Right lobe of liver (tissue), 6 donors: ENCODE measurements around the gene DNAH8. TPM values are rescaled to one million over a fixed set of nuclear protein-coding genes. Genes with fewer than 3 reads are reported as not detected.

Source experiments
- ATAC-seq, 4 donors: fragments of 200-7000 bp; cut with Tn5 transposase; one replicate each; pipeline ENCODE4 v1.9.1; 2020; ENCODE audit warnings: mild to moderate bottlenecking in 4 of 4, moderate library complexity in 4 of 4
- DNase-seq, 3 donors: peaks; one replicate each; pipeline ENCODE4 v3.0.0-alpha.2; 2020
- H3K27ac ChIP-seq, 3 donors: fragments of 200-600 bp; one replicate each; pipeline ENCODE4 v1.8.0; 2022
- H3K27me3 ChIP-seq, 2 donors: fragments of 200-600 bp; one replicate each; pipeline ENCODE4 v1.8.0; 2022
- H3K36me3 ChIP-seq, 4 donors: fragments of 200-600 bp; sonication (generic) in 1 of 4; one replicate each; pipeline versions ENCODE4 v1.5.1 to v1.8.0; 2017 to 2022; ENCODE audit warnings: control low read depth in 1 of 4
- H3K4me1 ChIP-seq, 4 donors: fragments of 200-600 bp; sonication (generic) in 1 of 4; one replicate each; pipeline versions ENCODE4 v1.5.1 to v1.8.0; 2017 to 2022; ENCODE audit warnings: control low read depth in 1 of 4
- H3K4me3 ChIP-seq, 3 donors: fragments of 200-600 bp; one replicate each; pipeline ENCODE4 v1.8.0; 2022
- H3K9me3 ChIP-seq, 4 donors: fragments of 200-600 bp; sonication (generic) in 1 of 4; one replicate each; pipeline versions ENCODE4 v1.5.1 to v1.8.0; 2017 to 2022; ENCODE audit warnings: control low read depth in 1 of 4
- CTCF ChIP-seq, 4 donors: fragments of 200-600 bp in 3 of 4; fragments of 450-650 bp in 1 of 4; IDR thresholded peaks; one replicate each; pipeline versions ENCODE4 v1.5.1 to v1.8.0; 2016 to 2022; ENCODE audit warnings: antibody characterized with exemption in 4 of 4, mild to moderate bottlenecking in 2 of 4
- POLR2A ChIP-seq: fragments of 450-650 bp; IDR thresholded peaks from one replicate; pipeline ENCODE4 v1.6.1; 2017; ENCODE audit warnings: antibody characterized with exemption, mild to moderate bottlenecking
- WGBS: methylation state at CpG from one replicate; pipeline ENCODE4 v1.1.6; 2018; ENCODE audit warnings: low coverage, low lambda C conversion rate; ENCODE audit not compliant: insufficient coverage; ENCODE audit errors: missing lambda C conversion rate; 5-methylcytosine and 5-hydroxymethylcytosine counted together
- intact Hi-C, 2 donors: fragments of 100-400 bp; cut with DNase I; formaldehyde crosslinking; loops; one replicate each; pipeline versions ENCODE4 v1.11.2 to v1.14.1; 2022
- total RNA-seq, 6 experiments: library from RNA; depleted of rRNA in 2 of 6; stranded (reverse); fragments of >200 nt in 2 of 6; fragmentation: NEBNext Ultra II Directional in 3 of 6; extraction: Animal tissue kit (Norgen Biotek cat#: 25700) in 3 of 6; gene quantifications; one replicate each; pipeline versions ENCODE4 v1.1.0 to v1.2.4, GENCODE V29; 2016 to 2023
- donor health status: DM: no; HTN: yes; CAD: no.
- donor health status: DM: no; HTN: no; CAD: no.
- donor health status: DM: no; HTN: no; CAD: no.
- donor health status: DM: no; HTN: yes; CAD: no.
- donor health status: DM: no; HTN: yes; CAD: no.

The DNAH8 gene
- total RNA-seq, 6 experiments from 2014 or later, result 0.02 TPM; not detected in 5

GRCh38 chr6:39053854-39054576, 338.9 kb downstream of the DNAH8 start:
- intact Hi-C loops, result no loop called here
- no peak overlapping the region for H3K27ac ChIP-seq
- no peak for DNase-seq

GRCh38 chr6:39054577-39055142, 339.5 kb downstream of the DNAH8 start:
- Histone ChIP-seq H3K9me3 (no peaks in the 10 kb centered on the region), H3K27ac (no peak overlapping the region), H3K4me1 (no peaks in the 10 kb centered on the region), H3K27me3 (no peaks in the 10 kb centered on the region), H3K4me3 (no peak overlapping the region), H3K36me3 (no peaks in the 10 kb centered on the region)
- 75% methylated on average over 9 of the region's 9 CpGs for WGBS
- TF ChIP-seq POLR2A, result no peak
- TF ChIP-seq CTCF (IDR thresholded peaks at IDR 0.05), result no peak
- DNase-seq (no peak), ATAC-seq (no peak)
- intact Hi-C loops, result no loop called here

More at GRCh38 chr6:39053854-39054576, 338.9 kb downstream of the DNAH8 start:
- no peaks in the 10 kb centered on the region for H3K4me1 ChIP-seq
- ATAC-seq, result no peak
- TF ChIP-seq POLR2A, result no peak
- TF ChIP-seq CTCF (IDR thresholded peaks at IDR 0.05), result no peak
- no peaks in the 10 kb centered on the region for H3K9me3 ChIP-seq
- no peaks in the 10 kb centered on the region for H3K36me3 ChIP-seq
- 52% methylated on average over 5 of the region's 9 CpGs for WGBS
- H3K4me3 ChIP-seq, result no peak overlapping the region
- H3K27me3 ChIP-seq, result no peaks in the 10 kb centered on the region

GRCh38 chr6:39055661-39056060, 340.6 kb downstream of the DNAH8 start:
- ATAC-seq (no peak), DNase-seq (no peak)
- Histone ChIP-seq H3K27ac (no peak overlapping the region), H3K27me3 (no peaks in the 10 kb centered on the region), H3K9me3 (no peaks in the 10 kb centered on the region), H3K4me1 (no peaks in the 10 kb centered on the region), H3K36me3 (no peaks in the 10 kb centered on the region), H3K4me3 (no peak overlapping the region)
- no peak for TF ChIP-seq CTCF (IDR thresholded peaks at IDR 0.05)
- TF ChIP-seq POLR2A, result no peak
- whole genome bisulfite sequencing, result 88% methylated on average over 5 of the region's 7 CpGs
- intact Hi-C loops, result no loop called here

GRCh38 chr6:39056191-39056590, 341.1 kb downstream of the DNAH8 start:
- TF ChIP-seq POLR2A (no peak), CTCF (IDR thresholded peaks at IDR 0.05) (no peak)
- H3K4me3 ChIP-seq, result no peak overlapping the region
- no peaks in the 10 kb centered on the region for H3K4me1 ChIP-seq
- H3K9me3 ChIP-seq, result no peaks in the 10 kb centered on the region
- intact Hi-C loops, result no loop called here
- no CpG with 5 or more reads among the region's 5 CpGs for WGBS
- H3K27me3 ChIP-seq, result no peaks in the 10 kb centered on the region
- no peaks in the 10 kb centered on the region for H3K36me3 ChIP-seq
- ATAC-seq, result no peak
- no peak for DNase-seq
- H3K27ac ChIP-seq, result no peak overlapping the region
